HG02642 (cell line): ENCODE measurements around the gene BRD3OS.
"Not testable (repeated sequence)": the region's sequence is repeated elsewhere in the genome, so short reads cannot be mapped to it uniquely, and the experiment has no call there.

Source experiments
- ATAC-seq: cut with Tn5 transposase; IDR thresholded peaks from one replicate; pipeline ENCODE4 v1.9.1; 2021; ENCODE audit warnings: mild to moderate bottlenecking; ENCODE audit not compliant: unreplicated experiment, poor library complexity

Gene BRD3OS

GRCh38 chr9:133987946-133988665 is 37.2 kb upstream of the BRD3OS start:
- ATAC-seq, result no peak

- ATAC-seq, result not testable (repeated sequence)
Observed at GRCh38 chr9:133988771-133989170, 36.5 kb upstream of the BRD3OS start.

DNA sequence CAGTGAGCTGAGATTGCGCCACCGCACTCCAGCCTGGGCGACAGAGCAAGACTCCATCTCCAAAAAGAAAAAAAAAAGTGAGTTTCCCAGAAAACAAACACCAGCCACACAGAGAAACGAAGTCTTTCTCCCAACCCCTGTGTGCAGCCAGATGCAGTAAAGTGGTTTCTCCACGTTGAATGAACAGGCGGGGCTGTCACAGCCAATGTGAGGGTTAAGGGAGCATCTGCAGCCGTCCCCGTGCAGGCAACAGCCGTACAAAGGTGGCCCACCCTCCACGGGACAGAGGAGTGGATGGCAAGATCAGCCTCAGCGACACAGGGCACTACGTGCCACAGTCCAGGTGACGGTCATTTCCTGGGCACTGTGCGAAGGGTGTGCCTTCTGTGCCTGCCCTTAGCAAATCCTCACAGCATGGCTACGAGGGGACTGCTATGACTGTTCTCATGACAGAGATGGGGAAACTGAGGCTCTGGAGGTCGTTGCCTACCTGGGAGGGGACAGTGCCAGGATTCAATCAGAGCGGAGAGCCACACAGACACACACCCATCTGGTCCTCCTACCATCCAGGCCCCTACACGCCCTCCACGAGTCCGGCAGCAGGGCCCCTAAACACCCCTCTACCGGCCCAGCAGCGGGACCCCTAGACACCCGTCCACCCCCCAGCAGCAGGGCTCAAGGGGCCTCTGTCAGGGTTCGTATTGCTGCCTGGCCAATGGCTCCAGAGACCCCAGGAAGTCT is 35.5 kb upstream of the BRD3OS start:
- ATAC-seq, result no peak

- ATAC-seq, result no peak
Observed at GRCh38 chr9:133990366-133991213, 34.7 kb upstream of the BRD3OS start.

DNA sequence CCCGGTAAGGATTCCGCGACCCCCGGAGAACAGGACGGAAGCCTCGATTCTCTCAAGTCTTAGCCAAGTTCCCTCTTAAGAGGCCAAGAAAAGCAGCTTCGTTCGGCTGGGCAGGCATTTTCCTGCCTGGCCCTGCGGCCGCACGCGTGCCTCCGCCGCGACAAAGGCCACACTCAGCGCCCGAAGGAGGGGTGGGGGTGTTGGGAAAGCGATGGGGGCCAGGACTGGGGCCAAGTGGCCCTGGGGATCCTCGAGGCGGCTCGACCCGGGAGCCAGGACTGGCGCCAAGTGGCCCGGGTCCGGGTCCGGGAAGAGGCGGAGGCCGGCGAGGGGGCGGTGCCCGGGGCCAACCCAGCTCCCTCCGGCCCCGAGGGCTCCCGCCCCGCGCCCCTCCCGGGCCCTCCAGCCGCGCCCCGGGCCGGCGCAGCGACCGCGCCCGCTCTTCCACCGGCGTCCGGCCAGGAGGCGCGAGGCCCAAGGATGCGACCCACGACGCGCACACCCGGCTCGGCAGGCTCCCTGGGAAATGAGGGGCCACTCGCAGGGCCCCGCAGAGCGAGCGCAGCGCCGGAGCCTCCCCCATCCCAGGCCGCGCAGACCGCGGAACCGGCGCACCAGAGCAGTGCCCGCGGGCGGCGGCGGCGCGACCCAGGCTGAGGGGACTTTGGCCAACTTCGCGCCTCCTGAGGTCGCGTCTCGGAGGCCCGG is 33.9 kb upstream of the BRD3OS start:
- peak; percentile 12 for ATAC-seq

DNA sequence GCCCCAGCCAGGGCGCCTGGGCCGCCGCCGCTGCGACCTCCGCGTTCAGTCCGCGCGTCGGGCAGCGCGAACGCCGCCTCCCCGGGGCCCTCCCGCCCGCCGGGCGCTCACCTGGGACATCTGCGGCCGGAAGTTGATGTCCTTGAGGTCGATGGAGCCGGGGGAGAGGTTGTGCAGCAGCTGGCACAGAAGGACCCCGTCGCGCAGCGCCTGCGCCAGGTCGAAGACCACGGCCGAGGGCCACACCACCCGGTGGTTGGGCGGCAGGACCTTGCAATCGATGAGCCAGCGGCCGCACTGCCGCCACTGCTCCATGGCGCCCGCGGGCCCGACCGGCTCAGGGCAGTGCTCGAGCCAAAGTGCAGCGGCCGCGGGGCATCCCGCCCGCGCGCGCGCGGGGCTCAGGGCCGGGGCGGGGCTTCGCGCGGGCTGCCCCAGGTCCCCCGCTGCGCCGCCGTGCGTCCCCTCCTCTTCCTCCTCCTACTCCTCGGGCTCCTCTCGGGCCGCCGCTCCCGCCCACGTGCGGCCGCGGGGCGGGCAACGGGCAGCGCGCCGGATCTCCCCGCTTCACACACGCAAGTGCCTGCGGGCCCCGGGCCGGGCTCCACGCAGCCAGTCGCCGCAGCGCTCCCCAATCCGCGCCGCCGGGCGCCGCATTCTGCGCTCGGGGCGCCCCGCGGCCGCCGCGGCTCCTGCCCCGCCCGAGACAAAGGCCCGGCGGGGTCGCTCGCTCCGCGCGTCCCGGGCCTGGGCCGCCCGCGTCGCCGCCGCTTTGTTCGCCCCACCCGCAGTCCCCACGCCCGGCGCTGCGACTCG is 33.1 kb upstream of the BRD3OS start, which contains the start of gene VAV2:
TSS of gene VAV2 (minus strand) at position 361 of the 816 bp plus-strand sequence. CDS start at position 315, 46 bp downstream.
- peak; percentile 65 for ATAC-seq

GRCh38 chr9:133992780-133993634 is 32.3 kb upstream of the BRD3OS start:
- ATAC-seq, result peak; percentile 61

- ATAC-seq, result no peak
Observed at GRCh38 chr9:133993635-133994253, 31.5 kb upstream of the BRD3OS start.

DNA sequence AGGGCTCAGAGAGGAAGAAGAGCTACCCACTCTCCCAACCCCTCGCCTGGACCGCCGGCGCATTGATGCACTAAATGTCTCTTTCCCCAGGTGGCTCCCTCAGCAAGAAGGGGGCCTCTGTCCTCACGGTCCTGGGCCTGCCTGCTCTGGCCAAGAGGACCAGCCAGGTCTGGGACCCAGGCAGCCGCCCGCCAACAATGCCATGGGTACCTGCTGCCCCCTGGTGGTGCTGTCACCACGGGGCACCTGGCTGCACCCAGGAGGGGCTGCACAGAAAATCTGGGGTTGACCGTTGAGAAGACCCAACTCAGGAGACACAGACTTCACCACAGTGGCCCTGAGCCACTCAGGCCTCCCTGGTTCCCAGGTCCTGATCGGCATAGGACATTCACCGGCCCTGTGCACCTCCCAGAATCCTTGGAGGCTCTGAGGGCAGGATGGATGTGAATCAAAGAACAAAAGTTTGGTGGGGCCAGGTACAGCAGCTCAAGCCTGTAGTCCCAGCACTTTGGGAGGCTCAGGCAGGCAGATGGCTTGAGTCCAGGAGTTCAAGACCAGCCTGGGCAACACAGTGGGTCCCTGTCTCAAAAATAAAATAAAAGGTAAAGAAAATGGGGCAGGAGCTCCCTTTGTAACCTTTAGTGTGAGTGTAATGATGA is 30.8 kb upstream of the BRD3OS start:
- no peak for ATAC-seq

DNA sequence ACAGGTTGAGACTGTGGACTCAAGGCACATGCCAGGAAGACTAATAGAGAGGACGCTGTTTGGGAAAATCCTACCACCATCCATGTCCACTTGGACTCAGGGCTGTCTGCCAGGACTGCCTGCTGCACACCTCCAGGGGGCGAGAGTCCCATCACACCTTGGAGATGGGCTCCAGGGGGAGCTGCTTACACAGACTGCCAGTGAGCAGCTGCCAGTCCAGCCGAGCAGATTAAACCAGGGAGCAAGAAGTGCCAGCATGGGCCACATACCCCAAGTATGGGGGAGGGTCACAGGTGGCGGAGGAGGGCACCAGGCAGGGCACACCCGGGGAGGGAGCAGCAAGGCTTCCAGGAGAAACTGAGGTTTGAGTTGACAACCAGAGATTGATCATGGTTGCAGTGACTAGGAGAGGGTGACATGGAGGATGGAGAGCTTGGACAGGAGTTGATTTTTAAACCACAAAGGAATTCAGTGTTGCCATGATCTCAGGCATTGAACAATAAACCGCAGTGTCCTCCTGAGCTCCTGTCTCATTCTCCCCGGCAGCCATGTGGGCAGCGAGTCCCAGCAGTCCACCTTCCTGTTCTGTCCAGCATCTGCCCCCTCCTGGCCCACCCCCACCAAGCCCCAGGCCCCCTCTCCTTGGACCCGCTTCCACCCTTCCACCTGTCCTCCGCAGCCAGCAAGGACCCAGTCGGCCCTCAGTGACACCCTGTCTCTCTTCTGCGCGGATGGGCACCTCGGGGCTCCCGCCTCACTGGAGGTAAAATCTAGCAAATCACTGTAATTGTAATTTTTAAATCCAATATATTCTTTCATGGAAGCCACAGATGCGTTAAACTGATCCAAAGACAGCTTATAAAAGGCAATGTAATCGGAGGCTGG is 30.0 kb upstream of the BRD3OS start:
- ATAC-seq, result no peak

DNA sequence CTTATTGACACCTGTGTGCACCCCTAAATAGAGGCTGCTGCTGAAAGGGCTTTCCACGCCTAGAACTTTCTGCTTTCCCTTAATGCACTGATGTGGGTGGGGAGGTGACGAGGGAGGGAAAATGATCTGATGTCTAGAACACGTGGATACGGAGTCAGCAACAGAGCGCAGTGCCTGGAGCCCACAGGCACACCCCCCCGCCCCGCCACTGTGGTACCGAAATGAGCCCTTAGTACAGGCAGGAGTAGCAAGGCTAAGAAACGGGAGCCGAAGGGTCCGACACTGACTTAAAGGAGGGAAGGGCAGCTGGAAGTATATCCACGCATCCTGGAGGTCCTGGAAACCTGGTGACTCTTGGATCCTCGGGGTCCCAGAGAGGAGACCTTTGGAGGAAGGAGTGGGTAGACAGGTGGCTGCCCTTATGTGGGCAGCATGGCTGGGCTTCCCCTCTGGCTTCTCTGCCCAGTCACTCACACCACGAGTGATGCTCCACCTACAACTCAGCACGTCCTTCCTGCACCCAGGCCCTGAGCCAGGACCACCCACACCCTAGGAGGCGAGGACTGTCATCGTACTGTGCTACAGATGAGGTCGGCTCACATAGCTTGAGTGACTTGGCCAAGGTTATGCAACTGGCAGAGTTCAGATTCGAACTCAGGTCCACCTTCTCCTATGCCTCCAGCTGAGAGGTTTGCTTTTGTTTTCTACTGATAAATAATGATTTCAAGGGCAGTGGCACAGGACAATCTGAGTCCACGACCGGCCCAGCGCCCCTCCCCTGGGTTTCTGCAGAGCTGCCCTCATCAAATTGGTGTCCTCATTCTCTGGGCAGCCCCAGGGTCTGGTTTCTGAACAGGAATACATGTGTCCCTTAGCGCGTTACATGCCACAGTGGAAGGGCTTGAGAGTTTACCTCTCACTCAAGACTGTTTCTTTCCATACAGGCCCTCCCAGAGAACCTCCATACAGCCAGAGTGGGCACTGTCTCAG is 28.5 kb upstream of the BRD3OS start:
- no peak for ATAC-seq

GRCh38 chr9:133997584-133997983 is 27.7 kb upstream of the BRD3OS start:
- ATAC-seq, result no peak

DNA sequence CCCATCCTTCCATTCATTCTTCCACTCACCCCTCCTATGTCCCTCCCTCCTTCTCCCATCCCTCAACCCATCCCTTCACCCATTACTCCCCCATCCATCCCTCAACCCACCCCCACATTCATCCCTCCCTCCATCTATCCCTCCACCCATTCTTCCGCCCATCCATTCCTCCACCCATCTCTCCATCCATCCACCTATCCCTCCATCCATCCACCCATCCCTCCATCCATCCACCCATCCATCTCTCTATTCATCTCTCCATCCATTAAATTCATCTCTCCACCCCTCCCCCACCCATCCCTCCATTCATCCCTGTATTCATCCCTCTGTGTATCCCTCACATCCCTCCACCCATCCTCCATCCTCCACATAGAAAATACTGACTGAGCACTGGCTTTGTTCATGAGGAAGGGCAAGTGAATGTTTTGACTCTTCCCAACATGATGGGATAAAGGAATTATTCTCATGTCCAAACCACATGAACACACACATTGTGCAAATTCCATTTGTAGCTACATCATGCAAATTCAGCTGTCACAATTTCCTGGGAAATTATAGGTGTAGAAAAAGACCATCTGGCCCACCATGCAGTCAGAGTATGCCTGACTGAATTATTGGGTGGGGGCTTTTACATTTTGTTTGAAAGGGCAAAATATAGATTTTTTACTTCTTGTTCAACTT is 26.2 kb upstream of the BRD3OS start:
- ATAC-seq, result no peak

DNA sequence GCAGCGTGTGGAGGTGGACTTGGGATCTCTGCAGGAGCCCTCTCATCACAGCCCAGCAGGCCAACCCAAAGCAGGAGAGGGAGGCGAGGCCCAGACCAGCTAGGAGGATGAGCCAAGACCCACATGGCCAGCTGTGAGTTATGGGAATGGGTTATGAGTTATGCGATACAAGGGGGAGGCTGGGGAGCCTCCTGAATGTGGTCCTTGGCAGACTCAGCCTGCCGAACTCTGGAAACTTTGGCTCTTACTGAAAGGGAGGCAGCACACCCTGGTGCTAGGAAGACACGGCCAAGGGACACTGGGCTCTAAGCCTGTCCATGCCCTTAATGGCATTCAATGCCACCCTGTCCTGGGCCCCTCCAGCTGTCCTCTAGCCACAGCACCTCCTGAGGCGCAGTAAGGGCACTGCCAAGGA is 25.4 kb upstream of the BRD3OS start:
- ATAC-seq, result no peak

DNA sequence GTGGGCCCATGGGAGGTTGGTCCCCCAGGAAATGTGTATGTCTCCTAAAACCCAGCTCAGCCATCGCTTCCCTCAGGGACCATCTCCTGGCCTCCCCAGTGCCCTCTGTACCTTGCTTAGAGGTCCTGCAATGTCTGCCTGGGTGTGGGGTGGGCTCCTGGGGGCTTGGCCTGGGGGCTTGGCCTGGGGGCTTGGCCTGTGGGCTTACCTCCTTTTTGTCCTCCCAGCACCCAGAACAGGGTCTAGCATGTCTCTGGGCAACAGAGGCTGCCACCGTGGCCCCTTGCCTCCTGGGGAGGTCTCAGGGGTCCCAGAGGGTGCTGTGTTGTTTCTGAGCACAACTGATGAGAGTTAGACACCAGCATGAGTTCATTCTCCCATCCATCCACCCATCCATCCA is 22.5 kb upstream of the BRD3OS start:
- ATAC-seq, result no peak
